HG03095 (cell line): ENCODE data around the gene RRAS2.
"Not testable (repeated sequence)": the region's sequence is repeated elsewhere in the genome, so short reads cannot be mapped to it uniquely, and the experiment has no call there.

ENCODE experiments used
- ATAC-seq: cut with Tn5 transposase; IDR thresholded peaks from one replicate; pipeline ENCODE4 v1.9.1; 2021; ENCODE audit warnings: moderate library complexity; ENCODE audit not compliant: unreplicated experiment

RRAS2 gene

DNA sequence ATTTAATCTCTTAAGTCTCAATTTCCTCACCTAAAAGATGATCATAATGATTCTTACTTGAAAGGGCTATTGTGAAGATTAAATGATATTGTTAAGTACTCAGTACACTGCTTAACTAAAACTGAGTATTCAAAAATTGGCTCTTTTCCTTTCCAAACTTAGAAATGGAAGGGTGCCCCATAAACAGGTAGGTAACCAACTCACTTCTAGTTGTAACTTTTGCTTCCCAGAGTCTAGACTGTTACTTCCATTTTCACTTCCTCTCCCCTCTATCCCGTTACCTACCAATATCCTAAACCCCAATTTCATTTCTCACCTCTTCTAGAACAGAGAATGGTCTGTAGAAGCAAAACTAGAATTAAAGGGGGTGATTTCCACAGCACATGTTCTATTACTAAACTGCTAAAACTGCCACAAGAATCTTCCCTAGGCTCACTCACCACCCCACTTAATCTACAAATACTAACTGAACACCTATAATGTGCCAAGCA lies 50.0 kb downstream of the RRAS2 start:
- ATAC-seq: peak; percentile 42

DNA sequence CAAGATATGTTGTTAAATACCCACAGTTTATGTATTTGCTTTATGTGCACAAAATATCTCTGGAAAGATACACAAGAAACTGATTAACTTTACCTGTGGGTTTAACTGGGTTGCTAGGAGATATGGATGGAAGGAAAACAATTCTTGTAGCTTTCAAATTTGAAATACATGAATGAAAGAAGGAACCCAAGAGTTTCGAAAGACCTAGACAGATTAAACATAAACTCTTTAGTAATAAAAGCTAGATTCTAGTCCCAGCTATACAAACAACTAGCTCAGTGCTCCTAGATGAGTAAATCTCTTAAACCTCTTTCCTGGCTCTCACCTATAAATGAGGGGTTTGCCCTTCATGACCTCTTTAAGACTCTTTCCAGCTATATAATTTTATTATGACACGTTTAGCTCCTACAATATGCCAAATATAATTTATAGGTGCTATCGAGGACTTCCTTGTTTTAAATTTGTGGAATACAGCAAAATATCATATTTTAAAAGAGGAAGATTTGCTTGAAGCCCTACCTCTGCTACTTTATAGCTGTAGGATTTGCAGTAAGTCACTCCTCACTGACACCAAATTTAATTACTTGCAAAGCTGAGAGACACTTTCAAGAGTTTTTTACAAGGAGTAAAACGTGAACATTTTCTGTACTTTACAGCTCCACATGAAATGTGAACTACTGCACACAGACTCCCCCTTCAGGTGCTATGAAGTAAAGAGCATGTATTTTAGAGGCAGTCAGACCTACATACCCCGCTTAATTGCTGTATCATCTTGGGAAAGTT lies 50.7 kb downstream of the RRAS2 start:
- no peak for ATAC-seq

DNA sequence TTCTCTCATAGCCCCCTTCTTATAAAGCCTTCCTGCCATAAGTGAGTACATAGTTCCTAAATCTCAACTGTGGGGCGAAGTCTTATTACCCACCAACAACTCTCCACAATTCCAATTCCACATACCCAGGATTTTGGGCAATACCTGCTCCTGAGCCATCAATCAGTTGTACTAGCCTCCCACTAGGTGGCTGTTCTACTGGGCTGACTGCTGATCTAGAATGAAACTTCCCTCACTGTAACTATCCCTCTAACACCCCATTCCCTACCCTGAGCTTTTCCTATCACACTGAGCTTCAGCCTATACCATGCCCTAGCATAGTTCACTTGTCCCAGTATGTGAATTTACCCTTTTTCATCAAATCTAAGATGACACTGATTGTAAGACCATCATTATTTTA lies 52.5 kb downstream of the RRAS2 start:
- ATAC-seq: no peak

DNA sequence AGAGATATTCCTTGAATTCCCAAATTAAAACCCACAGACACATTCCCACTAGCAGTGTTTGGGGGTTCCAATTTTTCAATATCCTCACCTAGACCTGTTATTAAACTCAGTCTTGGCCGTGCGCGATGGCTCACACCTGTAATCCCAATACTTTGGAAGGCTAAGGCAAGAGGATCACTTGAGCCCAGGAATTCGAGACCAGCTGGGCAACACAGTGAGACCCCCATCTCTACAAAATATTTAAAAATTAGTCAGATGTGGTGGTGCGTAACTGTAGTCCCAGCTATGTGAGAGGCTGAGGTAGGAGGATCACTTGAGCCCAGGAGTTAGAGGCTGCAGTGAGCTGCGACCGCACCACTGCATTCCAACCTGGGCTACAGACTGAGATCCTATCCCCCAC lies 53.3 kb downstream of the RRAS2 start:
- no peak for ATAC-seq

DNA sequence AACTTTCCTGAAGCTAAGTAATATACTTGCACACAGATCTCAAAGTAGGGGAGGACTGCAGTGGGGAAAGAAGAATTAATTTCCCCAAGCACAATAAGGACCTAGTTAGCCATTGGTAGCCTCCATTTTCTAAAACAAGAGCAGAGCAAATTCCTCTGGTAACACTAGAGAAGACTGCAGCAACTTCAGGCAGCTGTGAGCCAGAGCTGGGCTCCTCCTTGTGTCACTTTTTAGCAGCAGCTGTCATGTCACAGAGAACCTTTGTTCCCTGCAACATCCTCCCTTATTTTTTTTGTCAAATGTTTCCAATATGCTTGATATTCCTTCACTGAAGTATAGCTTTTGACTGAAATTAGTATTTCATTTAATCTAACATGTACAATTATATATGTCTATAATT lies 54.4 kb downstream of the RRAS2 start:
- no peak for ATAC-seq

DNA sequence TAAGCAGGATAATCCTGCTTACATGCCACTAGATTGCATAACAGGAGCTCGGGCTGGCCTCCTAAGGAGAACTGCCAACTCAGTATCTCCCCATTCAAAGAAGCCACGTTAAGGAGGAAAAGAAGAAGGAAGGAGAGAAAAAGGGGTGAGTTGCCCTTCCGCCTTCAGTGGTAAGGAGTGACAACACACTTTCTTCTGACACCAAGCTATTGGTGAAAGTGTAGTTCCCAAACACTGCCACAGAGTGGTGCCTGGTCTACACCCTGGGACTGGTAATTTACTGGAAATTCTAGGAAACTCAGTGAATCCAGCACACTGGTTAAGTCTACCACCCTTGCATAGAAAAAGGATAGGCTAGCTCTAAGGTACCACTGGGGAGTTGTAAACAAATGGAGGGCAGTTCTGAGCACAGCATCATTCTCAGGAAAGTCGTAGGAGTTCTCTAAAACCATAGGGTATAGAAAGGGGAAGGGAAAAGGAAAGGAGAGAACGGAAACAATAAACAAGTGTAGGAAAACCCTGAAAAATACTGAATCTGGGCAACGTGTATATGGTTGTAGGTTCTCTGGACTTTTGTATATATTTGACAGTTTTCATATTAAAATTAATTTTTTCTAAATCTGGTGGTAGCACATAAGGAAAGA lies 58.2 kb downstream of the RRAS2 start:
- ATAC-seq: no peak

DNA sequence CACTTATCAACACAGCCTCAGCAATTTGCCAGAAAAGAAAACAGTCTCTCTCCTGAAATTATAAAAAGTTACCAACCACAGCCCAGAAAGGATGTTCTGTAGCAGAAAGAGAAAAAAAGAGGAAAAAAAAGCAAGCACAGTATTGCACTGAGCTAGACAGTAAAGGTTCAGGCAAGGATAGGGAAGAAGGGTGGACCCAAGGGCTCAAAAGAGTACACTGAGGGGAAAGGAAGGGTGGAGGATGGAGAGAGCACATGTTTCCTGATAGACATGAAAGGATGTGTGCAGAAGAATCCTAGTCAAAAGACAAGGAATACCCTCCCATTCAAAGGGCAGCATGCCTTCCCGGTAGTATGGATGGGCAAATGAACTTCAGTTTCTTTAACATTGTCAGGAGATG lies 59.1 kb downstream of the RRAS2 start:
- no peak for ATAC-seq

DNA sequence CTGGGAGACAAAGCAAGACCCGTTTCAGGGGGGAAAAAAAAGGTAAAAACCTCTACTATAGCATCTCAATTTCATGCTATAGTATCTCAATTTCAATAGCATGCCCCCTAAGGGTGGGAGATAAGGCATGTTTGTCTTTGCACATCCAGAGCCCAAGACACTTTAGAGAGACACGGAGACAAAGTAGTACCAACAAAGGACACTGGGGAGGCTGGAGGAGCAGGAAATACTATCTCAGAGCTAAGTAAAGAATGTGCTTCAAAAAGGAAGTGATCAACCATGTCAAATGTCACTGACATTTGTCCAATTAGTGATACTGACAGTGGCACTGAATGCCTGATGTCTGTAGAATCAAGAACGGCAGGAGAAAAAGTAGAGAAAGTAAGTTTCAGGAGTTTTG lies 68.6 kb downstream of the RRAS2 start:
- no peak for ATAC-seq

DNA sequence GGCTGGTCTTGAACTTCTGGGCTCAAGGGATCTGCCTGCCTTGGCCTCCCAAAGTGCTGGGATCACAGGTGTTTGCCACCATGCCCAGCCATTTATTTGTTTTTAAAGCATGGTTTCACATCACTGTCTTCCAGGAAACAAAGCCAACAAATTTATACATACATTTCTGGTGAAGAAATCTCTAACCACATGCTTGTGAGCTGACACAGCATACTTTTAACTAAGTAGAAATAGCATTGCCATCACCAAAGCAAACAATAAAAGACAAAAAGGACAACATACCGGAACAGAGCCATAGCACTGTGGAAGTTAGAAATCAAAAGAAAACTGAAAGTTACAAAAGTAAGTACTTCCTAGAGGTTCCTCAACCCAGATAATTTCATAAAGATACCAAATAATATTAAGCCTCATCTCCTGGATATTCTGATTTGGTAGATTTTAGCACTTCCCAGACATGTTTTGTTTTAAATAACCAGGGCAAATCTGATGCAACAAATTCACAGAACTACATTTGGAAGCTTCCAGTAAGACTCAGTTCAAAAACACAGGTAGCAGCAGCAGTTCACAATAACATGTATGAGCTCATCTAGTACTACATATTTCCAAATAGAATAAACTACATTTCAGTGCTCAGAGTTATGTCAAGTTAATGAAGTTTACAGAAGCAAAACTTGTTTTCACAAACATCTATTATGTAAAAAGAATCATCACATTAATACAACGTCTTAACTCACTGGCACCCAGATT lies 70.6 kb downstream of the RRAS2 start:
- ATAC-seq: no peak

DNA sequence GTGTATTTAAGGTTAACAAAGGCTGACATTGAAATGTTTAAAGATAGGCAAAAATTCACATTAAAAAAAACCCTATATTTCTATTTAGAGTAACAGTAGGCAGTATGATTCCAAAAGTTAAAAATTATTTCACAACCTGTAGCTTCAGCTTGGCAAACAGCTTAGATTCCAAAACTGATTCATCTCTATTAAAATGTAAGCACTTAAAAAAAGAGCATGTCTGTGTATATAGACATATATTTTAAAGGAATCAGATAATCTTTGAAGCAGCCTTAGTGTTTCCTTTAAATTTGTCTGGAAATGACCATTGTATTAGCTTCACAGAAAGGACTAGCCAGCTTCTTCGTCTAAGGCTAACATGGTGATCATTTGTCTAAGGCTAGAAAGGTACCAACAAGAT lies 80.1 kb downstream of the RRAS2 start:
- not testable (repeated sequence) for ATAC-seq

DNA sequence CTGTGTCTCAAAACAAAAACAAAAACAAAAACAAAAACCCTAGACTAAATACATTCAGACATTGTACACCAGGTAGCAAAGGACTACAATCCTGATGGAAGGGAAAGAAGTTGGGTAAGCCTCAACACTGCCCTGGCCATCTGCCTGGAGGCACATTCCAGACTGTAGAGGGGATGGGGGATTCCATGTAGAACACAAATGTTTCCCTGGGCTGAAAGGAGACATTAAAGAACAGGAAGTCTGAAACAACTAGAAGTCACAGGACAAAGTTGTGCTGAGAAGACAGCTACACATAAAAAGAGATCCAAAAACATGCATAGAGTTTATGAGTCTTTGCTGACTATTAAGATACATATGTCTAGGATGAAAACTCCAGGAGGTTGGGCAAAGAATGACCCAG lies 83.9 kb downstream of the RRAS2 start:
- no peak for ATAC-seq

DNA sequence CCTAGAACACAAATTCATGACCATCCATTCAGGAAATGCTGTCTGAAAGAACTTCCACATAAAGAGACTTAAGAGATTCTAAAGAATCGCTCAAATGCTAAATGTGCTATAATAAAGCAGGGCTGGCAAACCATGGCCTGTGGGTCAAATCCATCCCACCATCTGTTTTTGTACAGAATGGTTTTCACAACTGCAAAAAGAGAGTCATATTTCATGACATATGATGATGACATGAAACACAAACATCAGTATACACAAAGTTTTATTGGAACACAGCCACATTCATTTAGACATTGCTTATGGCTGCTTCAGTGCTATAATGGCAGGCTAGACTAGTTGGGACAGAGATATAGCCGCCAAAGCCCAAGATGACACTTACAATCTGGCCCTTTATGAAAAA lies 85.1 kb downstream of the RRAS2 start:
- ATAC-seq: no peak

DNA sequence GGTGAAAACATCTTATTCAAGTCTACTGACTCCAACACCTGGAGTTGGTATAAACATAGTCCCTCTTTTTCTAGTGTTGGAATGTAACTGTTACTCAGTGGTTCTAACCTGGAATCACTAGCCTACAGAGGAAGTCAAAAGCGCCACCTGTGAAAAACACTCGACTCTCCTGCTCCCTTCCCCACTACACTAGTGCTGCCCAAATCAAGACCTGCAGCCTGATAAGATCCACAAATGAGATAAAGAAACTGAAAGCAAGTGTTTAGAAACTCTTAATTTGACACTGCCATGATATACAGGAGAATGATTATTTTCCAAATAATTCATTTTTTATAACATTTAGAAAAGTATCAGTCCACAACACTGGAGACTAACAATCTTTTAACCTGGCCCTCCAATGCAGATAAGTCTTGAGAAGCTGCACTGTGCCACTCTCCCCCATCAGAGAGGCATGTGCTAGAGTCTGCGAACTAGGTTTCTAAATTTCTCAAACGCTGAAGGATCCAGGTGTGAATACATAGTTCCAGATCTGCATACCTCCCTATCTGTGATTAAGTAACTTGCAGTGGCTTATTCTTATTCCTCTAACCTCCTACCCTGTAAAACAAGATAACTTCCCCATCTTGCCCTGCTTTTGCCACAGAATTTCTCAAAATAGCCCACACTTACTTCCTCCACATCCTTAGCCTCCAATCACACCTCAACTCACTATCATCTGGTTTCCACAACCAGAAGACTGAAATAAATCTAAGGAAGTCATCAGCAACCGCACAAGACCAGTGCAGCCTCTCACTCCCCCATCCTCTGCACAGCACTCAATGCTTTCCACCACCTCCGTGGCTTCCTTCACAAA lies 88.1 kb downstream of the RRAS2 start:
- ATAC-seq: peak; percentile 59

DNA sequence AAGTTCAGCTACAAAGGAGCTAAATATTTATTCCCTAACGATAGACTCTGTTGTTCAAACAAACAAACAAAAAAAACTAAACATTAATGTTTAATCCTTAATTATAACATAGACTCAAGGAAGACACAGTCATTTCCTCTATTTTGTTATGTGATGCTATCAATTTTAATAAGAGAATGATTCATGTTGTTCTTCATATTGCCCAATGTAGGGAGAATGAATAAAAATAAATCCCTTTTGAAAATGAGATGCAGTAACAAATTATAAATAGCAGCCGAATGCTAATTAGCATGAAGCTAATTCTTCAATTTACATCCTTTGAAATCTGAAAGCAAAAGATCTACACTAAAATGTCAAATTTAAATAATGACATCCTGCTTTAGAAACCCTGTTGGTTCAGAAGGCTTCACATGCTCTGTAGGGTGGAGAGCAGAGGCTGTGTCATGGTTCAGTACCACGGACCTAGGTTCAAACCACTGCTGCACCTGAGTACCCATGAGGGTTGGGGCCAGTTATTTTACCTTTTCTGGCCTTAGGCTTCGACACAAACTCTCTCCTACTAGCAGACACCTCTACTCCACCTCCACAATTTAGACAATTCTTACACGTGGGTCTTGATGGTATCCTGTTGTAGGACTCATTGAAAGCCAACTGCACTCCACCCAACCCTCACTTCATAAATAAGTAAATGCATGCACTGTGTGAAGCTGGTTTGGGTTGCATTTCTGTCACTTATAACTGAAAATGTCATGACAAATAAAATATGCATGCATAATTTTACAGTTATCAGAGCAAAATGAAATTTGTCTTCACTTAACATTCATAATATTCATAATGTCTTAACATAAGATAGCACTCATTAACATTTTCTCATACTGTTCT lies 89.0 kb downstream of the RRAS2 start:
- ATAC-seq: no peak

DNA sequence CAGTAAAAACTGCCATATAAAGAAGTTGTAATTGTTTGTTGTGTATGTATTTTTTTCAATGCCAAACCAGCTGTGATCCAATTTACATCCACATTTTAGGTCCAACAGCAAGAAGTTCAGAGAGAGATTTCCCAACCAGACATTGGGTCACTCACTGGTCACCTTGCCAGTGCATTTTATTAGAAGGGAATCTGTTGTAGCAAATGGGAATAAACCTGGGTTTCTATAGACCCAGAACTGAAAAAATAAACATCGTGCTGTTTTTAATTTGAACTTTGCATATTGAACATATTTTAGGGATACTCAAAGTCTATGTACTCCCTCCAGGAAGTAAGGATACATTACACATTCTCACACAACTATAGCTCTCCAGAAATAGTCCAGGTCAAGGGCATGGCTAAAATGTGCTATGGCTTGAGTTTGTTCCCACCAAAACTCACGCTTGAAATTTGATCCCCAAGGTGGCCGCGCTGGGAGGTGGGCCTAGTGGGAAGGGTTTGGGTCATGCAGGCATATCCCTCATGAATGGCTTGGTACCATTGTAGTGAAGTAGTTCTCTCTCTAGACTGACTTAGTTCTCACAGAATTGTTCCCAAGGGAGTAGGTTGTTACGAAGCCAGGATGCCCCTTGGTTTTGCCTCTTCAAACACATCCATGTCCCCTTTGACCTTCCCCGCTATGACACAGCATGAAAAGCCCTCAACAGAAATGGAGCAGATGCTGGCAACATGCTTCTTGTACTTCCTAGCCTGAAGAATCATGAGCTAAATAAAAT lies 90.9 kb downstream of the RRAS2 start:
- ATAC-seq: no peak

DNA sequence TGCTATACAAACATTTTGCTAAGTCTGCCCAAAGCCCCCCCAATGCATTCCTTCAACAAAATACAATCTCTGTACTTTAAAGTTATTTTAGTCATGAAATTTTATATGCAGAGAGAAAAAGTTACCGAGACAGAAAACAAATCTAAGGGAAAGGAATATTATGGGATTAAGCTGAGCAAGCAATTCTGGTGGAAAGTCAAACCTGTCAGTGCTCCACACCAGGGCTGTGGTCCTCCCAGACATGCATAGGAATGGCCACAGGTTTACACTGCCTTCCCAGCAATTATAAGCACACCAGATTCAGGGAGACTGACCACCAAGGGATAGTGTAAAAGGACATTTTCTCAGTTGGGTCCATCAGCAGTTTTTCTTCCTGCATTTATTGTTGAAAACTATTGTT lies 92.4 kb downstream of the RRAS2 start:
- no peak for ATAC-seq

DNA sequence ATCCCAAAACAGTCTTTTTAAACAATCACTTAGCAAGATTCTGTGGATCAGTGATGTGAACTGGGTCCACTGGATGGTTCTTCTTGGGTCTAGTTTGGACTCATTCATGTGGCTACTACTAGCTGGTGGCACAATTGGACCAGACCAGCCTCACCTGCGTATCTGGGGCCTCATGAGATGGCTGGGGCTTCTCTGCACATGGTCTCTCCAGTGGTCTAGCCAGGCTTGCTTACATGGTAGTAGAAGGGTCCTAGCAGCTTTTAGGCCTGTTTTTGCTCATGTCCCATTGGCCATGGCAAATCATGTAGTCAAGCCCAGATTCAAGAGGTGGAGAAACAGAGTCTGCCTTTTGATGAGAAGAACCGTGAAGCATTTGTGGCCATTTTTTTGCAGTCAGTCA lies 94.0 kb downstream of the RRAS2 start:
- ATAC-seq: no peak

DNA sequence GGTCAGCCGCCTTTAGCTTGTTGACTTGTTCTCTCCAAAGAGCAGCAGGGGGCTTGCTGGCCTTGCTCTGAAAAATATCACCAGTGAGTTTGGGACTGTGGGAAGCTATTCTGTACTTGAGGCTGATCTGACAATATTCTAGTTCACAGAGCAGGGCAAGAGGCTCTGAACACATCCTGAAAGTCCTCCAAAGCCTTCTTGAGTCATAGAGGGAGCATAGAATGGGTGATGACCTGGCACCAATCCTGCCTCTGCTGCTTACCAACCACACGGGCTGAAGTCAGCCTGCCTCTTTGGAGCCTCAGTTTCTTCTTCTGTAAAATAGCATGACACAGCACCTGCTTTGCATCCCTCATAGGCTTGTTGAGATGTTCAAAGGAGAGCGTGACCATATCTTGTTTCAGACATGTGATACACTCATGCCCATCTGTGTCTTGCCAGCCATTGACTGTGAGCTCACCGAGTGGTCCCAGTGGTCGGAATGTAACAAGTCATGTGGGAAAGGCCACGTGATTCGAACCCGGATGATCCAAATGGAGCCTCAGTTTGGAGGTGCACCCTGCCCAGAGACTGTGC lies 96.6 kb downstream of the RRAS2 start:
- ATAC-seq: no peak

DNA sequence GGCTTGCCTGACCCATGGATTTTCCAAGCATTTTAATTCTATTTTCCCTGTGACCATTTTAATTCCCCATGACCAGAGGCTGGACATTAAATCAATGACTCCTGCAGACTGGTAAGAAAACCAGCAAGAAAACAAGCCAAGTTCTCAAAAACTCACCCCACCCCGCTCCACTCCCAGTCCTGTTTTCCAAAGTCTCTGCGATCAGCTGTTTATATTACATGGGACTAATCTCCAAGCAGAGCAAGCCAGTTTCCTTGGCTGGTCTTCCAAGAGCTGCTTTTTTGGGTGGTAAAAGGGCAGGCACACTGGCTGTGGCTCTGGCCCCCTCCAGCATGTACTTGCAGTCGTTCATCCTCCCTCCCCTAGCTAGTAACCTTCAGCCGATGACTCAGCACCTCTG lies 97.9 kb downstream of the RRAS2 start:
- ATAC-seq: no peak
